HepG2 (cell line): ENCODE results near the gene SDR42E2. TPM values are rescaled to one million over a fixed set of nuclear protein-coding genes. Genes with fewer than 3 reads are reported as not detected.

ENCODE experiments used
- ATAC-seq: fragments of 200-7000 bp; cut with Tn5 transposase; 3 replicates; pipeline ENCODE4 v1.9.1; 2020; ENCODE audit warnings: mild to moderate bottlenecking, moderate library complexity
- BruUV-seq: library from RNA; stranded (reverse); fragments of 400-500 nt; replicated peaks from 2 replicates; lab custom pipeline; 2021; lab: Mats Ljungman, UMichigan
- CTCF ChIA-PET: fragments of 300-600 bp; formaldehyde crosslinking; extraction: SDS; loops from one replicate; lab custom pipeline; 2021; ENCODE audit warnings: low total read pairs, inconsistent platforms, low intra/inter-chr PET ratio; lab: Yijun Ruan, JAX
- POLR2A ChIA-PET: fragments of 350-600 bp; sonication (Branson Sonifier 250); formaldehyde crosslinking; loops from one replicate; lab custom pipeline; 2020; ENCODE audit warnings: antibody characterized with exemption, inconsistent platforms; lab: Yijun Ruan, JAX
- DNase-seq: peaks from one replicate; pipeline ENCODE4 v3.0.0-alpha.2; 2015; ENCODE audit warnings: low spot score
- FAIRE-seq: peaks from 3 replicates; lab custom pipeline; 2011; peaks lifted over from hg19 to GRCh38; lab: Jason Lieb, UNC
- H2AFZ ChIP-seq: one replicate; pipeline ENCODE4 v1.6.1; 2011; ENCODE audit warnings: low read length, inconsistent platforms
- H3K27ac ChIP-seq: fragments of 300-600 bp; 3 replicates; pipeline ENCODE4 v1.8.0; 2011; ENCODE audit warnings: mixed run types, mild to moderate bottlenecking, mixed read lengths, low read length, inconsistent platforms; ENCODE audit not compliant: insufficient read depth; ENCODE audit errors: extremely low read length
- H3K27me3 ChIP-seq, 2 experiments: fragments of 200-600 bp in 1 of 2; 2 replicates in 1 of 2; 3 replicates in 1 of 2; pipeline versions ENCODE4 v1.6.0 to v1.8.0; 2011; ENCODE audit warnings: low read length in 2 of 2, mild to moderate bottlenecking in 2 of 2, moderate library complexity in 2 of 2, inconsistent platforms in 1 of 2; ENCODE audit not compliant: insufficient read depth in 2 of 2, control insufficient read depth in 1 of 2
- H3K36me3 ChIP-seq, 2 experiments: fragments of 200-600 bp in 1 of 2; replicated peaks in 1 of 2; 2 replicates in 1 of 2; 3 replicates in 1 of 2; pipeline versions ENCODE4 v1.5.1 to v1.8.0; 2011; ENCODE audit warnings: low read length in 2 of 2, inconsistent platforms in 1 of 2; ENCODE audit not compliant: insufficient read depth in 2 of 2, control insufficient read depth in 1 of 2
- H3K4me1 ChIP-seq: 2 replicates; pipeline ENCODE4 v1.5.1; 2012; ENCODE audit warnings: low read length, inconsistent platforms; ENCODE audit not compliant: insufficient read depth
- H3K4me2 ChIP-seq: 2 replicates; pipeline ENCODE4 v1.6.0; 2011; ENCODE audit warnings: low read depth, low read length, inconsistent platforms
- H3K4me3 ChIP-seq, 3 experiments: fragments of 200-600 bp in 1 of 3; sonication (generic), shearing (Covaris generic) in 1 of 3; replicated peaks in 1 of 3; 2 replicates each; pipeline ENCODE4 v1.5.1; 2011 to 2016; ENCODE audit warnings: low read length in 3 of 3, inconsistent platforms in 2 of 3, low read depth in 2 of 3, mild to moderate bottlenecking in 2 of 3, control low read depth in 1 of 3, mixed read lengths in 1 of 3; ENCODE audit not compliant: insufficient read depth in 1 of 3
- H3K79me2 ChIP-seq: one replicate; pipeline ENCODE4 v1.6.1; 2011; ENCODE audit warnings: low read length, inconsistent platforms; ENCODE audit not compliant: insufficient read depth
- H3K9ac ChIP-seq: 2 replicates; pipeline ENCODE4 v1.6.0; 2011; ENCODE audit warnings: mild to moderate bottlenecking, low read depth, low read length, inconsistent platforms; ENCODE audit not compliant: insufficient read depth
- H3K9me3 ChIP-seq: 2 replicates; pipeline ENCODE4 v1.5.1; 2012; ENCODE audit warnings: mild to moderate bottlenecking, low read length
- H4K20me1 ChIP-seq: 2 replicates; pipeline ENCODE4 v1.6.0; 2011; ENCODE audit warnings: inconsistent platforms, mild to moderate bottlenecking, low read length, moderate library complexity; ENCODE audit not compliant: insufficient read depth
- ASH2L ChIP-seq: fragments of 300-600, 200-600 bp; sonication (generic); IDR thresholded peaks from 2 replicates; pipeline ENCODE4 v1.7.0; 2017; ENCODE audit warnings: low read depth, mild to moderate bottlenecking, moderate library complexity, mixed read lengths, low read length; ENCODE audit not compliant: insufficient read length
- FOXJ3 ChIP-seq: sonication (generic); formaldehyde crosslinking; IDR thresholded peaks from 2 replicates; pipeline ENCODE4 v1.4.0; 2020; ENCODE audit warnings: missing genetic modification reagents, mild to moderate bottlenecking, borderline replicate concordance
- MAZ ChIP-seq, 2 experiments: sonication (generic) in 1 of 2; formaldehyde crosslinking in 1 of 2; IDR thresholded peaks; 2 replicates each; pipeline versions ENCODE4 v1.5.0 to v1.6.1; 2012 to 2020; ENCODE audit warnings: low read depth in 2 of 2, mild to moderate bottlenecking in 2 of 2, borderline replicate concordance in 1 of 2, improper control_type of control experiment in 1 of 2, low read length in 1 of 2, missing genetic modification reagents in 1 of 2, moderate library complexity in 1 of 2
- SRSF1 ChIP-seq: fragments of 200-400 bp; formaldehyde crosslinking; optimal IDR thresholded peaks from 2 replicates; pipeline ENCODE3; 2017; ENCODE audit warnings: mild to moderate bottlenecking, low read depth, low read length, moderate library complexity
- YY1 ChIP-seq: IDR thresholded peaks from 2 replicates; pipeline ENCODE4 v1.6.1; 2011; ENCODE audit warnings: low read length, low read depth, moderate library complexity, mild to moderate bottlenecking; ENCODE audit not compliant: insufficient read depth, insufficient replicate concordance
- ZBTB1 ChIP-seq: sonication (generic); formaldehyde crosslinking; IDR thresholded peaks from 2 replicates; pipeline ENCODE4 v1.4.0; 2020; ENCODE audit warnings: missing genetic modification reagents, borderline replicate concordance
- ZBTB3 ChIP-seq: sonication (generic); formaldehyde crosslinking; IDR thresholded peaks from 2 replicates; pipeline ENCODE4 v1.4.0; 2020; ENCODE audit warnings: low read depth, mild to moderate bottlenecking, moderate library complexity, missing genetic modification reagents, borderline replicate concordance
- ZMYM2 ChIP-seq: sonication (generic); formaldehyde crosslinking; IDR thresholded peaks from 2 replicates; pipeline ENCODE4 v1.8.0; 2022; ENCODE audit warnings: mild to moderate bottlenecking, missing genetic modification reagents
- ZNF510 ChIP-seq: sonication (generic); formaldehyde crosslinking; IDR thresholded peaks from 2 replicates; pipeline ENCODE4 v1.4.0; 2020; ENCODE audit warnings: low read depth, mild to moderate bottlenecking, missing genetic modification reagents
- ZNF746 ChIP-seq: sonication (generic); formaldehyde crosslinking; IDR thresholded peaks from 2 replicates; pipeline ENCODE4 v1.8.0; 2022; ENCODE audit warnings: mild to moderate bottlenecking, missing genetic modification reagents
- WGBS: methylation state at CpG from one replicate; pipeline ENCODE4 v1.1.6; 2017; ENCODE audit warnings: low lambda C conversion rate; 5-methylcytosine and 5-hydroxymethylcytosine counted together
- in situ Hi-C: cut with HindIII; loops from 2 replicates; pipeline ENCODE4 v1.10.0; 2017; ENCODE audit warnings: low pct_unique_long_range_greater_than_20kb; ENCODE audit not compliant: extremely low pct_ligation_motif_present
- intact Hi-C: fragments of 100-400 bp; cut with micrococcal nuclease; formaldehyde crosslinking; loops from one replicate; pipeline ENCODE4 v1.10.0; 2022; ENCODE audit not compliant: unreplicated experiment
- polyA plus RNA-seq, 8 experiments: library from polyadenylated mRNA; depleted of rRNA in 3 of 8; stranded (reverse) in 7 of 8; unstranded in 1 of 8; fragments of >200 nt; fragmentation: Illumina TruSeq in 4 of 8; extraction: Trizol in 4 of 8; gene quantifications; 2 replicates each; pipeline versions ENCODE4 v1.2.1 to v1.2.3, GENCODE V29; 2011 to 2016; ENCODE audit warnings: low read depth in 4 of 8, missing spikeins in 1 of 8, mixed read lengths in 1 of 8; ENCODE audit not compliant: insufficient read depth in 1 of 8
- total RNA-seq, 5 experiments: library from RNA; depleted of rRNA; stranded (reverse); fragments of >200 nt; fragmentation: Illumina TruSeq; extraction: Trizol; gene quantifications; 2 replicates each; pipeline ENCODE4 v1.2.3, GENCODE V29; 2016; ENCODE audit warnings: low read depth in 1 of 5
- TF ChIP-seq, protein P1 (sequence below): sonication (generic); formaldehyde crosslinking; conservative IDR thresholded peaks from 2 replicates; pipeline ENCODE4 v1.4.0; 2020; ENCODE audit warnings: missing genetic modification reagents
- TF ChIP-seq, protein P2 (sequence below): sonication (generic); formaldehyde crosslinking; IDR thresholded peaks from 2 replicates; pipeline ENCODE4 v1.5.0; 2020; ENCODE audit warnings: missing genetic modification reagents, mild to moderate bottlenecking, borderline replicate concordance

The SDR42E2 gene
- total and polyA plus RNA-seq, 2 of the 13 experiments (the other 11 are each of a cell fraction or from before 2014, with no cell fraction given) = 0.05 to 0.11 TPM

DNA sequence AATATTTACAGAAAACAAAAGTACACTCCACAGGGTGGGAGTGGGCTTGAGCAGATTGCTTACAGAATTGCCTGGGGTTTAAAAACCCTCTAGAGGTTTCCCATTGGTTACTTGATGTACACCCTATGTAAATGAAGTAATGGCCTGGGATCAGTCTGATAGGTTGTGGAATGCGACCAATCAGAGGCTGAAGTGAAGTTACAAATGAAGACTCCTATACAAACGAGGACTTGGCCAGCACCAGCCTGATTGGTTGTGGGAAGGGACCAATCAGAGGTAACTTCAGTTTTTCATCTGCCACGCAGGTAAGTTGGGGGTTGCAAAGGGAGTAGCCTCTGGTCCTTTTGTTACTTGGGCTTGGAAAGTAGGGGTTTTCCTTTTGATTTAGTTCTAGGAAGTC lies 52.6 kb downstream of the SDR42E2 start:
- 90% methylated on average over 3 of the region's 3 CpGs for WGBS
- Histone ChIP-seq H3K4me2 (no peak overlapping the region), H3K27ac (no peak overlapping the region), H3K4me3 (no peak overlapping the region), H3K9ac (no peak overlapping the region), H3K4me1 (peaks cover 25% of the 10 kb centered on the region), H3K36me3 (peaks cover 11 to 44% of the 10 kb centered on the region in 2 experiments), H3K79me2 (peaks cover 28% of the 10 kb centered on the region), H3K9me3 (no peaks in the 10 kb centered on the region), H3K27me3 (no peaks in the 10 kb centered on the region), H4K20me1 (0 out of 2 replicates have a peak, but pooled peaks cover 4% of the 10 kb centered on the region), H2AFZ (no peak overlapping the region)
- CTCF ChIA-PET = no interaction called here
- TF ChIP-seq FOXJ3 (CRISPR knock-in tag) = no peak
- TF ChIP-seq ASH2L = no peak
- TF ChIP-seq ZBTB3 (CRISPR knock-in tag) = no peak
- no peak for TF ChIP-seq MAZ (IDR thresholded peaks at IDR 0.05; ENCODE audit: borderline replicate concordance, low read depth, low read length)
- TF ChIP-seq MAZ (CRISPR knock-in tag; IDR thresholded peaks at IDR 0.05; ENCODE audit: low read depth) = no peak
- TF ChIP-seq ZNF746 (CRISPR knock-in tag) = no peak
- TF ChIP-seq SRSF1 = no peak
- no peak for TF ChIP-seq ZNF510
- TF ChIP-seq, protein P1, sequence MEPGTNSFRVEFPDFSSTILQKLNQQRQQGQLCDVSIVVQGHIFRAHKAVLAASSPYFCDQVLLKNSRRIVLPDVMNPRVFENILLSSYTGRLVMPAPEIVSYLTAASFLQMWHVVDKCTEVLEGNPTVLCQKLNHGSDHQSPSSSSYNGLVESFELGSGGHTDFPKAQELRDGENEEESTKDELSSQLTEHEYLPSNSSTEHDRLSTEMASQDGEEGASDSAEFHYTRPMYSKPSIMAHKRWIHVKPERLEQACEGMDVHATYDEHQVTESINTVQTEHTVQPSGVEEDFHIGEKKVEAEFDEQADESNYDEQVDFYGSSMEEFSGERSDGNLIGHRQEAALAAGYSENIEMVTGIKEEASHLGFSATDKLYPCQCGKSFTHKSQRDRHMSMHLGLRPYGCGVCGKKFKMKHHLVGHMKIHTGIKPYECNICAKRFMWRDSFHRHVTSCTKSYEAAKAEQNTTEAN (CRISPR knock-in tag) = no peak
- TF ChIP-seq ZMYM2 (CRISPR knock-in tag) = no peak
- TF ChIP-seq ZBTB1 (CRISPR knock-in tag) = no peak
- TF ChIP-seq YY1 = no peak
- TF ChIP-seq, protein P2, sequence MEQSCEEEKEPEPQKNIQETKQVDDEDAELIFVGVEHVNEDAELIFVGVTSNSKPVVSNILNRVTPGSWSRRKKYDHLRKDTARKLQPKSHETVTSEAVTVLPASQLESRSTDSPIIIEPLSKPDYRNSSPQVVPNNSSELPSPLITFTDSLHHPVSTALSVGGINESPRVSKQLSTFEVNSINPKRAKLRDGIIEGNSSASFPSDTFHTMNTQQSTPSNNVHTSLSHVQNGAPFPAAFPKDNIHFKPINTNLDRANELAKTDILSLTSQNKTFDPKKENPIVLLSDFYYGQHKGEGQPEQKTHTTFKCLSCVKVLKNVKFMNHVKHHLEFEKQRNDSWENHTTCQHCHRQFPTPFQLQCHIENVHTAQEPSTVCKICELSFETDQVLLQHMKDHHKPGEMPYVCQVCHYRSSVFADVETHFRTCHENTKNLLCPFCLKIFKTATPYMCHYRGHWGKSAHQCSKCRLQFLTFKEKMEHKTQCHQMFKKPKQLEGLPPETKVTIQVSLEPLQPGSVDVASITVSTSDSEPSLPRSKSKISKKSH (CRISPR knock-in tag) = no peak
- BruUV-seq = no TSS peak
- ATAC-seq = no peak
- intact Hi-C loops (no loop called here), in situ Hi-C loops (no loop called here)
- POLR2A ChIA-PET = no interaction called here
- FAIRE-seq = no peak
- no peak for DNase-seq
